BLaER1 treated with 17β-estradiol and CSF1 and Interleukin-3, amounts not matched to agents 10 nM and 100 nM (cell line): ENCODE data around the gene ARHGAP11A.

ENCODE experiments used
- H3K27ac ChIP-seq, 11 experiments: shearing (Covaris generic); formaldehyde crosslinking; 2 replicates each; pipeline ENCODE4 v1.8.1; 2022
- H3K27me3 ChIP-seq, 11 experiments: shearing (Covaris generic); formaldehyde crosslinking; 2 replicates each; pipeline ENCODE4 v1.8.1; 2022
- H3K36me3 ChIP-seq, 11 experiments: shearing (Covaris generic); formaldehyde crosslinking; 2 replicates each; pipeline ENCODE4 v1.8.1; 2022
- H3K4me1 ChIP-seq, 10 experiments: shearing (Covaris generic); formaldehyde crosslinking; 2 replicates each; pipeline ENCODE4 v1.8.1; 2022
- H3K4me2 ChIP-seq, 11 experiments: shearing (Covaris generic); formaldehyde crosslinking; 2 replicates each; pipeline ENCODE4 v1.8.1; 2022
- H3K4me3 ChIP-seq, 10 experiments: shearing (Covaris generic); formaldehyde crosslinking; 2 replicates each; pipeline ENCODE4 v1.8.1; 2022
- H3K9ac ChIP-seq, 11 experiments: shearing (Covaris generic); formaldehyde crosslinking; 2 replicates each; pipeline ENCODE4 v1.8.1; 2022
- H3K9me3 ChIP-seq, 11 experiments: shearing (Covaris generic); formaldehyde crosslinking; replicated peaks in 1 of 11; 2 replicates each; pipeline ENCODE4 v1.8.1; 2022
- H4K20me1 ChIP-seq, 11 experiments: shearing (Covaris generic); formaldehyde crosslinking; 2 replicates each; pipeline ENCODE4 v1.8.1; 2022
- Cebpa-rat ChIP-seq, 11 experiments: shearing (Covaris generic); IDR thresholded peaks; 2 replicates each; pipeline ENCODE4 v1.8.1; 2022

The ARHGAP11A gene

GRCh38 chr15:32636908-32637567 is 21.7 kb downstream of the ARHGAP11A start:
- Histone ChIP-seq H3K9ac (peak overlapping the region in 2 of 11 experiments; percentile 4 to 53; a peak in 2 of 22 replicates), H3K4me1 (peaks cover 15 to 43% (median 37%) of the 10 kb centered on the region in 10 experiments; a peak in 19 of 20 replicates), H4K20me1 (peaks cover 0 to 12% (median 0%) of the 10 kb centered on the region in 11 experiments; a peak in 4 of 22 replicates), H3K27me3 (no peaks in the 10 kb centered on the region), H3K4me2 (peak overlapping the region; percentile 4 to 68 (median 53)), H3K9me3 (no peaks in the 10 kb centered on the region), H3K36me3 (peaks cover 0 to 100% (median 82%) of the 10 kb centered on the region in 11 experiments; a peak in 19 of 22 replicates), H3K27ac (peak overlapping the region in 7 of 11 experiments; percentile 7 to 37 (median 21); a peak in 8 of 22 replicates), H3K4me3 (no peak overlapping the region)
- TF ChIP-seq Cebpa-rat (IDR thresholded peaks at IDR 0.05), result no peak

- peaks cover 0 to 12% (median 0%) of the 10 kb centered on the region in 11 experiments; a peak in 4 of 22 replicates for H4K20me1 ChIP-seq
- H3K9ac ChIP-seq, result no peak overlapping the region
- no peak for TF ChIP-seq Cebpa-rat (IDR thresholded peaks at IDR 0.05)
- H3K4me1 ChIP-seq, result peaks cover 15 to 43% (median 37%) of the 10 kb centered on the region in 10 experiments; a peak in 19 of 20 replicates
- H3K4me3 ChIP-seq, result no peak overlapping the region
- peak overlapping the region in 4 of 11 experiments; percentile 7 to 37 (median 16); a peak in 3 of 22 replicates for H3K27ac ChIP-seq
- peaks cover 0 to 93% (median 80%) of the 10 kb centered on the region in 11 experiments; a peak in 19 of 22 replicates for H3K36me3 ChIP-seq
- peak overlapping the region; percentile 4 to 68 (median 53); a peak in 20 of 22 replicates for H3K4me2 ChIP-seq
- H3K27me3 ChIP-seq, result no peaks in the 10 kb centered on the region
- H3K9me3 ChIP-seq, result no peaks in the 10 kb centered on the region
Measured at GRCh38 chr15:32637704-32638103, 22.4 kb downstream of the ARHGAP11A start.

- TF ChIP-seq Cebpa-rat (IDR thresholded peaks at IDR 0.05), result no peak
- Histone ChIP-seq H3K4me3 (no peak within 1 kb of the TSS), H3K9me3 (no peaks in the 10 kb centered on the region), H3K9ac (no peak within 1 kb of the TSS), H4K20me1 (peaks cover 0 to 16% (median 3%) of the 10 kb centered on the region in 11 experiments; a peak in 4 of 22 replicates), H3K36me3 (peaks cover 0 to 91% (median 71%) of the 10 kb centered on the region in 11 experiments; a peak in 19 of 22 replicates), H3K4me2 (no peak within 1 kb of the TSS), H3K27me3 (no peaks in the 10 kb centered on the region), H3K4me1 (peaks cover 9 to 16% (median 12%) of the 10 kb centered on the region in 10 experiments; a peak in 19 of 20 replicates), H3K27ac (no peak within 1 kb of the TSS)
Measured at GRCh38 chr15:32641517-32642059, 26.3 kb downstream of the ARHGAP11A start, which contains the start of gene SCG5. TSS of gene SCG5 (plus strand) at chr15:32641710. CDS start at chr15:32643593, 1,883 bp downstream.

- H3K9me3 ChIP-seq, result no peaks in the 10 kb centered on the region
- peaks cover 0 to 16% (median 0%) of the 10 kb centered on the region in 11 experiments; a peak in 3 of 22 replicates for H4K20me1 ChIP-seq
- peaks cover 0 to 3% (median 0%) of the 10 kb centered on the region in 10 experiments; a peak in 5 of 20 replicates for H3K4me1 ChIP-seq
- no peak overlapping the region for H3K9ac ChIP-seq
- H3K27me3 ChIP-seq, result no peaks in the 10 kb centered on the region
- H3K4me2 ChIP-seq, result no peak overlapping the region
- no peak for TF ChIP-seq Cebpa-rat (IDR thresholded peaks at IDR 0.05)
- no peak overlapping the region for H3K27ac ChIP-seq
- H3K36me3 ChIP-seq, result peaks cover 0 to 91% (median 72%) of the 10 kb centered on the region in 11 experiments; a peak in 19 of 22 replicates
- no peak overlapping the region for H3K4me3 ChIP-seq
Measured at GRCh38 chr15:32642667-32643435, 27.5 kb downstream of the ARHGAP11A start.

- H3K36me3 ChIP-seq, result peaks cover 0 to 91% (median 72%) of the 10 kb centered on the region in 11 experiments; a peak in 19 of 22 replicates
Measured at GRCh38 chr15:32643907-32644445, 28.7 kb downstream of the ARHGAP11A start.

GRCh38 chr15:32646291-32646690 is 31.0 kb downstream of the ARHGAP11A start:
- Histone ChIP-seq H3K27ac (no peak overlapping the region), H3K9me3 (no peaks in the 10 kb centered on the region), H3K27me3 (no peaks in the 10 kb centered on the region), H3K36me3 (peaks cover 0 to 86% (median 58%) of the 10 kb centered on the region in 11 experiments; a peak in 19 of 22 replicates), H4K20me1 (peaks cover 0 to 18% (median 0%) of the 10 kb centered on the region in 11 experiments; a peak in 3 of 22 replicates), H3K9ac (no peak overlapping the region), H3K4me3 (no peak overlapping the region), H3K4me1 (peaks cover 0 to 6% (median 0%) of the 10 kb centered on the region in 10 experiments; a peak in 2 of 20 replicates), H3K4me2 (no peak overlapping the region)
- no peak for TF ChIP-seq Cebpa-rat (IDR thresholded peaks at IDR 0.05)

More at GRCh38 chr15:32643907-32644445, 28.7 kb downstream of the ARHGAP11A start:
- Histone ChIP-seq H3K4me3 (no peak overlapping the region), H3K27me3 (no peaks in the 10 kb centered on the region), H4K20me1 (peaks cover 0 to 16% (median 0%) of the 10 kb centered on the region in 11 experiments; a peak in 3 of 22 replicates), H3K9ac (no peak overlapping the region), H3K4me2 (no peak overlapping the region), H3K9me3 (no peaks in the 10 kb centered on the region), H3K4me1 (no peaks in the 10 kb centered on the region), H3K27ac (no peak overlapping the region)
- no peak for TF ChIP-seq Cebpa-rat (IDR thresholded peaks at IDR 0.05)

GRCh38 chr15:32649342-32649741 is 34.0 kb downstream of the ARHGAP11A start:
- H4K20me1 ChIP-seq, result peaks cover 0 to 28% (median 0%) of the 10 kb centered on the region in 11 experiments; a peak in 4 of 22 replicates
- H3K9ac ChIP-seq, result no peak overlapping the region
- no peaks in the 10 kb centered on the region for H3K27me3 ChIP-seq
- H3K36me3 ChIP-seq, result peaks cover 0 to 95% (median 72%) of the 10 kb centered on the region in 11 experiments; a peak in 19 of 22 replicates
- TF ChIP-seq Cebpa-rat (IDR thresholded peaks at IDR 0.05), result no peak
- no peak overlapping the region for H3K4me2 ChIP-seq
- H3K27ac ChIP-seq, result no peak overlapping the region
- H3K4me3 ChIP-seq, result no peak overlapping the region
- H3K9me3 ChIP-seq, result no peaks in the 10 kb centered on the region
- H3K4me1 ChIP-seq, result peaks cover 0 to 6% (median 0%) of the 10 kb centered on the region in 10 experiments; a peak in 2 of 20 replicates

- Histone ChIP-seq H3K9ac (no peak overlapping the region), H3K27me3 (no peaks in the 10 kb centered on the region), H3K4me2 (peak overlapping the region in 1 of 11 experiments; percentile 28; a peak in 1 of 22 replicates), H3K9me3 (no peaks in the 10 kb centered on the region), H3K27ac (no peak overlapping the region), H3K4me1 (peaks cover 0 to 11% (median 6%) of the 10 kb centered on the region in 10 experiments; a peak in 9 of 20 replicates), H4K20me1 (peaks cover 0 to 12% (median 0%) of the 10 kb centered on the region in 11 experiments; a peak in 4 of 22 replicates), H3K4me3 (no peak overlapping the region), H3K36me3 (peaks cover 0 to 95% (median 76%) of the 10 kb centered on the region in 11 experiments; a peak in 19 of 22 replicates)
- no peak for TF ChIP-seq Cebpa-rat (IDR thresholded peaks at IDR 0.05)
Measured at GRCh38 chr15:32651229-32651837, 36.0 kb downstream of the ARHGAP11A start.
